Stimulated activated CD4-positive, alpha-beta T cell treated with anti-CD3 and anti-CD28 coated beads, Interleukin-4, amount 100 ng/mL, for 4 hours (primary cell): ENCODE measurements around the gene SRL.

Source experiments
- DNase-seq, 2 experiments: peaks; one replicate each; pipeline ENCODE4 v3.0.0-alpha.2; 2020

Gene SRL

GRCh38 chr16:4241928-4242283, at the start of gene SRL:
Gene SRL, minus strand, starts transcription at chr16:4242080. Its CDS starts 13 bp downstream, at chr16:4242067.
- DNase-seq = no peak

- no peak for DNase-seq
Observed at GRCh38 chr16:4290236-4290830, 48.5 kb upstream of the SRL start.

GRCh38 chr16:4288148-4288921, 46.5 kb upstream of the SRL start:
- peak; percentile 71 to 82 for DNase-seq

- DNase-seq = no peak
Observed at GRCh38 chr16:4285167-4285566, 43.3 kb upstream of the SRL start.

GRCh38 chr16:4283939-4284338, 42.1 kb upstream of the SRL start:
- DNase-seq = no peak

GRCh38 chr16:4283441-4283840, 41.6 kb upstream of the SRL start:
- DNase-seq = no peak

- no peak for DNase-seq
Observed at GRCh38 chr16:4280625-4281024, 38.7 kb upstream of the SRL start.

- no peak for DNase-seq
Observed at GRCh38 chr16:4277987-4278513, 36.2 kb upstream of the SRL start.

- no peak for DNase-seq
Observed at GRCh38 chr16:4275861-4276260, 34.0 kb upstream of the SRL start.

GRCh38 chr16:4273858-4274311, 32.0 kb upstream of the SRL start:
- peak; percentile 18 to 39 for DNase-seq

- peak in 1 of 2 experiments; percentile 64 for DNase-seq
Observed at GRCh38 chr16:4272114-4272956, 30.5 kb upstream of the SRL start.

- peak; percentile 82 to 92 for DNase-seq
Observed at GRCh38 chr16:4271176-4272113, 29.6 kb upstream of the SRL start.

- DNase-seq = no peak
Observed at GRCh38 chr16:4270595-4270994, 28.7 kb upstream of the SRL start.

- DNase-seq = no peak
Observed at GRCh38 chr16:4270091-4270490, 28.2 kb upstream of the SRL start.

- no peak for DNase-seq
Observed at GRCh38 chr16:4266372-4266771, 24.5 kb upstream of the SRL start.

GRCh38 chr16:4265676-4266075, 23.8 kb upstream of the SRL start:
- no peak for DNase-seq

GRCh38 chr16:4264546-4264945, 22.7 kb upstream of the SRL start:
- DNase-seq = no peak

GRCh38 chr16:4263504-4264436, 21.9 kb upstream of the SRL start:
- DNase-seq = no peak

GRCh38 chr16:4262303-4262835, 20.5 kb upstream of the SRL start:
- DNase-seq = no peak

GRCh38 chr16:4261557-4262172, 19.8 kb upstream of the SRL start:
- DNase-seq = peak in 1 of 2 experiments; percentile 34
